H54 (cell line): Measurements from ENCODE around the gene LMO3.

Experiments used
- DNase-seq: peaks from one replicate; pipeline ENCODE4 v3.0.0; 2011; ENCODE audit warnings: low spot score, mixed read lengths; ENCODE audit not compliant: insufficient read length
- FAIRE-seq: peaks from 3 replicates; lab custom pipeline; 2011; peaks lifted over from hg19 to GRCh38; lab: Jason Lieb, UNC
- POLR2A ChIP-seq: IDR thresholded peaks from 2 replicates; pipeline ENCODE4 v1.6.1; 2011; ENCODE audit warnings: low read depth, mild to moderate bottlenecking, low read length

Gene LMO3

DNA sequence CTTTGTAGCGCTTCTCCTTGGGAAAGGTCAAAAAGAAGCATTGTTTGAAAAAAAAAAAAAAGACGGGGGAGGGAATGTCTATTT lies at the start of gene LMO3:
LMO3 (minus strand) TSS at position 46 of the 84 bp plus-strand sequence. CDS start 5,302 bp downstream, outside the sequence.
- DNase-seq = no peak
- TF ChIP-seq POLR2A = no peak
- FAIRE-seq = no peak

DNA sequence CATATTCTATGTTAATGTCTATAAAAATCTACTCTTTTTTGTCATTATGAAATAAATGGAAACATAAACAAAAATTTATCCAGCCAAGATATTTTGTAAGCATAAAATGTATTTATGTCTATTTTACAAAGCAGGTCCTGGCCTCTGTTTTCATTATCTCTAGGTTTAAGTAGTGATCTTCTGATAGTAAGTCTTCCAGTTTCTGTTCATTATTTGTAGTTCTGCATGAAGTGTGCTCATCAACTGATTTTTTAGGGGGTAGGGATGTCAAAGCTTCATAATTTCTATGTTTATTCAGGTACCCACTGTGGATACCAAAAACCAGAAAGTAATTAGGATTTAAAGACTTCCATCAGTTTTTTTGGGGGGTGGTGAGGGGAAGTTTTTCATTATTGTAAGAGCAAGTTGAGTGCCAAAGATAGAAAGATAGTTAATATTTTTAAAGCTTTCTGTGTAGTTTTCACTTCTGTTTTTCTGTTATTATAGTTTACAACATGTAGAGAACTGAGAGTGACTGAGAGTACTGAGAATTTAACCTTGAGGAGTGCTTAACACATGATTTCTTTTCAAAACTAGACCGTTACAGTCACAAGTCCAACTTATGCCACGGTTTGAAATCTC lies 30.6 kb upstream of the LMO3 start:
- DNase-seq = no peak
- TF ChIP-seq POLR2A = no peak
- FAIRE-seq = no peak

DNA sequence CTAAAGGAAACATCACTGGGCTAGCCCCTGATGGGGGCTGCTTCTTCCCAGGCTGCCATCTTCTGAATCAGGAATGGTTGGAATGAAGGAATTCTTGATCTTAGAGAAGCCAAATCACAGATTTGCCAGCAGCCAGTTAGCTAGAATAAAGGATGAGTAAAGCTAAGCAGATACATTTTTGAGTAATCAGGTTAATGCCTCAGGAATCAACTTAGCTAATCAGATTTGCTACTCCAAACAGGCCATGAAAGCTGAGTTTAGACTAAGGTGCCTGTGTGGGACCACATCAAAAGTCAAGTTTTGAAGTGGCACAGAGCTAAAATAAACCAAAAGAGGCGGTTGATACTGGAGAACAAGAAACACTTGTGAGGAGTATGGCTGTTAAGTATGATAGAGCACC lies 28.8 kb upstream of the LMO3 start:
- DNase-seq (no peak), FAIRE-seq (no peak)

DNA sequence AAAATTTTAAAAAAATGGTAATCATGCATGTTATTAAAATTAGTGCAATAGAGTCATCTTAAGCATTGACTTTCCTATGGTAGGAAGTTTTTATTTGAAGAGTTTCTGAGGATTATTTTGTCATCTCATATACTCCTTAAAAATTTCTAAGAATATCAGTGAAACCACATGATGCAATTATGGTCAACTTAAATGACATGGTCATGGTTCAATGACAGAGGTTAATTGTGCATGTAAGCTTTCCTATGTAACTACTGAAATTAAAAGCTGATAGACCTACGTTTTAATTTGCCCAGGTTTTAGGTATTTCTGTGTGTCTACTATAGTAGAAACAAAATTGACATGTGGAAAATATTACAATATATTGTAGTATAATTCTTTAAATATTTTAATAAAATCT lies 21.0 kb upstream of the LMO3 start:
- DNase-seq = no peak
- no peak for TF ChIP-seq POLR2A
- no peak for FAIRE-seq

More for the DNA sequence above, 28.8 kb upstream of the LMO3 start:
- no peak for TF ChIP-seq POLR2A

DNA sequence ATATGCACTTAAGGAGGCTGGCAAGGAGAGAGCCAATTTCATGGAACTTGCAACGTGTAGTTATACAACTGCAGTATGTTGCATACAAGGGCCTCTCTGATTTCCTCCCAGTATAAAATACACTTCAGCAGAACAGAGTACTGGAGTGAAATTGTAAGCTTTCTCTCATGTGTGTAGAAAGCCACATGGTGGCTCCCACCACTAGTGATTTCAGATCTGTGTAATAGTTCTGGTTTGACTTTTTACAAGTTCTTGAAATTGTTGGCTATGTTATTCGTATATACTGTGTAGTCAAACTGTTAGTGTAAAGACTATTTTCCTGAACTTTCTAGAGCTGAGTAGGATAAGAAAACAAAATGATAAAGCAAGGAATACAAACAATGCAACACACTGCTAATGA lies 16.4 kb upstream of the LMO3 start:
- DNase-seq (no peak), FAIRE-seq (no peak)
- no peak for TF ChIP-seq POLR2A

DNA sequence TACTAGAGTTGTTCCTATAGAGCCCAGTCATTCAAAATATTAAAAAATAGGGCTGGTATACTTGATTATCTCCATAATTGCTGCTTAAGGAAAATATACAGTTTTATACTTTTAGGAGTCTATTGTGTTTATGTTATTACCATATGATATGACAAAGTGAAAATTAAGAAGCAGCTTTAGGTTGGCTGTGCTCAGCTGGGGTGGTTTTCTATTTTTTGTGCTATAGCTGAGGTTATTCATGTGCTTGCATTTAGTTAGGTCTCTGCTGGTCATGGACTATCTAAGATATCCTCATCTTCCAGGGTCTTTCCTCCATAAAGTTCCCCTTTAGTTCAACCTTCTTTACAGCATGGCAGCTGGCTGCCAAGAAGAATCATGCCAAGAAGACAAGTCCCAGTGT lies 13.6 kb upstream of the LMO3 start:
- no peak for FAIRE-seq
- no peak for TF ChIP-seq POLR2A
- no peak for DNase-seq

DNA sequence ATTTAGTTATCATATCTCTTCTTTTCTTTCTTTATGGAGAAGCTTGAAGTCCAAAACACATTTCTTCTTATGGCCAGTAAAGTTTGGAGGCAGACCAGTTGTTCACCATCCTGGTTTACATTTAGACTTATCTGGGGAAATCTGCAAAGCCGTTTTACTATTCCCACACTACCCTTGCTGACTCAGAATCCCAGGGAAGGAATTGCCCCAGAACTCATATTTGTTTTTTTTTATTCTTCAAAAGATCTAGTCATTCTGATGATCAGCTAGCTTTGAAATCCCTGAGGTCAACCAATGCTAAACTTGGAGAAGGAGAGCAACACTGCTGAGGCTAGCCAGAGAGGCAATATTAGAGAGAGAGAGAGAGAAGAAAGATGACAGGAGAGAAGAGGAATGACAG lies 12.3 kb upstream of the LMO3 start:
- DNase-seq (no peak), FAIRE-seq (no peak)
- TF ChIP-seq POLR2A = no peak

DNA sequence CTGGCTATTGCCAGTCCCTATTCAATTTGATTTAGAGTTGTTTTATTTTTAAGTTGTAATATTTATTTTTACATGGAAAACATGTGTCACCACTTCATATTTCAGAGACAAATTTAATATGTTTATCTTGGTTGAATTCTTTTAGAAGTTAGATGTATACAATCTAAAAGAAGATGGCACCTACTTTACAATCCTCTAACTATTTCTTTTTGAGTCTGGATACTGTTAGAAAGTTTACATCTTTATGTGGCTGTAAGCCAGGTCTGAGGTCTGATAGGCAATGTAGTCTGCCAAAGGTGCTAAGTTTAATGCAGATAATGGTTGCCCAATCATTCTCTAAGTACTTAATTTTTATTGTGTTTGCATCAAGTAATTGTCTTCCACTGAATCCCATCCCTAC lies 7.2 kb upstream of the LMO3 start:
- TF ChIP-seq POLR2A = no peak
- FAIRE-seq (no peak), DNase-seq (no peak)

DNA sequence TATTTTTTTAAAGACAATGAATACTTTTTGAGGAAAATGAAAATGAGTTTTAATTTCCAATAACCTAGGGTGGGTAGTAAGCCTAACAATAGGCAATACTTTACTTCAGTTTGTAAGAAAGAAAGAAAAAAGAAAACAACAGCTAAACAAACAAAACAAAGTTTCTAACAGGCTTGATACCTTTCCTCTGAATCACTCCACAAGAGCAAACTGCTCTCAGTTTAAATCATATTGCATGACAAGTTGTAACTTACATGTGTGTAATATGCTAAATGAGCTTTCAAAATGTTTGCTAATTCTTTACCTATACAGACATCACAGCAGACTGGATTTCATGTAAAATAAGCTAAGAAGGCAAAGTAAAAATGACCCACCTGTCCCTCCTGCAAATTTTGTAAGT lies 6.7 kb upstream of the LMO3 start:
- no peak for FAIRE-seq
- DNase-seq = no peak
- TF ChIP-seq POLR2A = no peak

DNA sequence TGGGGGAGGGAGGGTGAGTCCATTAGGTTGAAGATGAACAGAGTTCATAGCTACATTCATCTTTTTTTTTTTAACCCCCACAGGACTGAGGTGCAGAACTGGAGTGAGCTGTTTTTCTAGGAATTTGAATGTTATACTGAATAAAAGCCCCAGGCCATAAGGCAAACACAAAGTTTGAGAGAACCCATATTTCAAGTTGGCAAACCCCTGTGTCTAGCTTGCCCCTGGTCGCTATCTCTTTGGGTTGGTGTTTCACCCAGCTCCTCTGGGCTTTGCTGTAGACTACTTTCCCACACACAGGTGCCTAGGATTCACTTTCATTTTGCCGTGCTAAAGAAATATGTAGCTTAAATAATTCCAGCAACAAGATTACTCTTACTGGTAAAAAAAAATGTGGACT lies 5.2 kb upstream of the LMO3 start:
- no peak for FAIRE-seq

DNA sequence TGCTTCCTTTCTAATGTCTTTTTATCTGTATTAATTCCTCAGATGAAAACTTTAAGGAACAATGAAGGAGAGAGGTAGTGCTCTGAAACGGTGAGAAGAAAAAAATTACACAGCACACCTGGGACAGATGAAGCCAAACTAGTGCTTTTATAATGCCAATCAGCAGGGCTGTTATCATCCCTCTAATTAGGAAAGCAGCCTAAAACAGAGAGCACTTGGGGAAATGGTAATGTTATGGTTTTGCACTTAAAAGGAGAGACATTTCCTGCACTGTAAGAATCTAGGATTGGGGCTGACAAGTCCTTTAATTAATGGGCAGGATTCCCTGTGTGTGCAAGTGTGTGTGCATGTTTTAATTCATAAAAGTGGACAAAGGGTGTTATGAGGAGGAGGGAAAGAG lies 4.8 kb upstream of the LMO3 start:
- TF ChIP-seq POLR2A = no peak
- FAIRE-seq (no peak), DNase-seq (no peak)

More for the DNA sequence above, 5.2 kb upstream of the LMO3 start:
- no peak for TF ChIP-seq POLR2A
- no peak for DNase-seq

DNA sequence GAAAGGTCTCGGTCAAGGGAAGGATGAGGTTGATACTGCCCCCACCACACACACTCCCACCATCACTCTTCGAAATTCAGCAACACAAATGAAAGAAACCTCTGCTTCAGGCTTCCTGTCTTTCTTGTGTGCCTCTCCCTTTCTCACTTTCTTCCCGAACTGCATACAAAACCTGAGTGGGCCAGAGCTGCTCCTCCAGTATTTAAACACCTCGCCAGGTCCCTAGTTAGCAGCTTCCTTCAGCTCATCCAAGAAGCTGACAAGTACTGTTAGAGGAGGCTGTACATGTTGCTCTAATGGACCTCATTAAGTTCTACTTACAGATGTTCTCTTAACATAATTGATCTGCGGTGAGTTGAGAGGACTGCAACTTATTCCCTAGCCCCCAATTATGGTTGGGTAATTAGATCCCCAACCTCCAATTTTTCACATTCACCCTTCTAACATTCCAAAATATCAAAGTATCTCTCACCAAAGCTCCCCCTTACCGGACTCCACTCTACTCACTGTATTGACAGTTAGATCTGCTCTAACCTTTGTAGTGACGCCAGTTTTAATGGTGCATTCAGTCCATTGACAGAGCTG lies 4.1 kb upstream of the LMO3 start:
- DNase-seq (no peak), FAIRE-seq (no peak)
- no peak for TF ChIP-seq POLR2A

DNA sequence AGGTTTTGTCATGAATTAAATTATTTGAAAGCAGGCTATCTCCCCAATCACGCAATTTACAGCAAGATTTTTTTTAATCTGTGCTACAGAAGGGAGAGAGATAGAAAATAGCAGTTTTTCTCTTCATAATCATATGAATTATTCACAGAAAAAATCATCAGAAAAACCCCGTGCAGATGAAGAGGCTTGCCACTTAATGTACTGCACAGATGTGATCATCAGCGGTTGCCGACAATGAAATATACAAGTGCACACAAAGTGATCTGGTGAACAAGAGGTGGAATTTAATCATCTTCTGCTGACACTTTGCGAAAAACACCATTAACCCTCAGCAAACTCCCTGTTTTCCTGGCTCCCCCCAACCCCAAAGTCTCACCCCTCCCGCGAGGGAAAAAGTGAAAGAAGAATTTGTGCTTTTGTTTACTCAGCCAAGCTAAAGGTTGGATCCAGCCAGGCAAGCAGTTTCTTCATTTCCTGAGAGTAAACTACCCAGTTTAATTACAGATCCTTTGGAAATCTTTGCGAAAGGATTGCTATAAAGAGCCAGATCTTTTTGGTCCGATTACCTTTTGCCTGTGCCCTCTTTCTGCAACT lies 3.1 kb upstream of the LMO3 start:
- FAIRE-seq (no peak), DNase-seq (no peak)
- no peak for TF ChIP-seq POLR2A

DNA sequence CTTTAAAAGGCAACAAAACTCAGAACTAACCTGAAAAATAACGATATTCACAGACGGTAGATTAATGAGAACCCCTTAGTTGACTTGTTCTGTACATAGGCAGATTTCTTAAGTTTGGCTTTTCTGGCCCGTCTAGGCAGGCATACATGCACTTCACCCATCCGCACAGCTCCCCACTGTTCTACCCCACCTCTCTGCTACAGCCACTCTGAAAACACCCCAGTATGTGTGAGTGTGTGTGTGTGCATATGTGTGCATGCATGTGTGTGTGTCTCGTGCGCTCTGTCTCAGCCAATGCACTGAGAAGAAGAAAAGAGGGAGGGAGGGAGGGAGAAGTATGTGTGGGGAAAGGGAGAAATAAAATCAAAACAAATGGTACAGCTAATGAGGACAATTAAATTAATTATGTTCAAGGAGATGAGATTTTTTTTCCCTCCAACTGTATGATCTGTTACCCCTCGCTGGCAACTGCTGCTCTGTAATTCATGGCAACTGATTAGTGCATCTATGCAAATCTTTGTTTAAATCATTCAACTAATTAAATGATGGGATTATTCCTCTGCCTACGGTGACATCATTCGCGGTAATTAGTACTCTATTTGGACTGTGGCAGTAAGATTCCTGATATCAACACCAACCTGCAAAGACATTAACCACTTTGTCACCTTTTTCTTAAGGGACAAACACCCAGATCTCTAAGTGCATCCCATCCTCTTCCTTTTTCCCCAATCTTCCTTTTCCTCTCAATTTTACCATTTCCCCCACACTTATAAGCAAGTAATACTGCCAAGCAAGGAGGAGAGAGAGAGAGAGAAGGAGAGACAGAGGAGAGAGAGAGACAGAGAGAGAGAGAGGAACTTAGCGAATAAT lies 2.2 kb upstream of the LMO3 start:
- FAIRE-seq (no peak), DNase-seq (no peak)
- no peak for TF ChIP-seq POLR2A
